ENCODE data around the gene SCFD1. TPM values are rescaled to one million over a fixed set of nuclear protein-coding genes. Genes with fewer than 3 reads are reported as not detected.

SCFD1 gene
- total and polyA plus RNA-seq, 10 of the 15 experiments (the other 5 are each of a cell fraction or from before 2014, with no cell fraction given) = 61.5 to 98.4 (median 82.5) TPM

GRCh38 chr14:30607156-30607780 is 14.9 kb upstream of the SCFD1 start:
- no peak for DNase-seq (ENCODE audit: low read depth, low spot score)
- H3K27me3 ChIP-seq (replicated peaks in 1 of 2; ENCODE audit: control insufficient read depth in 2 of 2, insufficient read depth in 2 of 2, low read length in 1 of 2) = no peaks in the 10 kb centered on the region
- H3K4me3 ChIP-seq = no peak overlapping the region
- no peaks in the 10 kb centered on the region for H4K20me1 ChIP-seq (ENCODE audit: control insufficient read depth, insufficient read depth)
- in situ Hi-C loops (cut with MboI) = no loop called here
- ChIA-PET CTCF (no interaction called here), SMC1A (ENCODE audit: uncharacterized antibody, unreplicated experiment) (interaction anchor here (0.6 to 1.1 kb wide), 2 partner anchors 11 to 16 kb away, joined by 3 read pairs; no protein-coding TSS in a partner anchor), POLR2A (no interaction called here), RAD21 (ENCODE audit: unreplicated experiment) (no interaction called here)
- no peak overlapping the region for H2AFZ ChIP-seq (ENCODE audit: control insufficient read depth, low read depth, low read length)
- H3K27ac ChIP-seq (ENCODE audit: control insufficient read depth, insufficient read depth) = no peak overlapping the region
- no peak for FAIRE-seq
- no peaks in the 10 kb centered on the region for H3K9me3 ChIP-seq (replicated peaks; ENCODE audit: control insufficient read depth, insufficient read depth, low read length)
- H3K9ac ChIP-seq (ENCODE audit: control insufficient read depth, insufficient read depth, low read length) = no peak overlapping the region
- no peaks in the 10 kb centered on the region for H3K79me2 ChIP-seq (ENCODE audit: control insufficient read depth, insufficient read depth, low read length)
- intact Hi-C loops (cut with micrococcal nuclease; ENCODE audit: unreplicated experiment) = no loop called here
- H3K4me1 ChIP-seq (ENCODE audit: control insufficient read depth, insufficient read depth, low read length) = no peaks in the 10 kb centered on the region
- peaks cover 5 to 31% of the 10 kb centered on the region in 2 experiments for H3K36me3 ChIP-seq (ENCODE audit: control insufficient read depth in 2 of 2, insufficient read depth in 2 of 2, low read length in 1 of 2)
- BruUV-seq (replicated peaks) = no TSS peak
- TF ChIP-seq ZNF217 (IDR thresholded peaks at IDR 0.05) = no peak
- TF ChIP-seq ZBTB4 (CRISPR knock-in tag; IDR thresholded peaks at IDR 0.05) = no peak
- TF ChIP-seq ZNF274 (IDR thresholded peaks at IDR 0.05; ENCODE audit: insufficient read depth, insufficient read length) = no peak
- no peak for TF ChIP-seq RUNX3 (IDR thresholded peaks at IDR 0.05; ENCODE audit: low read length)
- no peak for TF ChIP-seq SKIL (IDR thresholded peaks at IDR 0.05; ENCODE audit: low read depth, poor library complexity, severe bottlenecking)
- TF ChIP-seq BRCA1 (IDR thresholded peaks at IDR 0.05; ENCODE audit: low read depth, low read length) = no peak
- TF ChIP-seq EGR1 (IDR thresholded peaks at IDR 0.05; ENCODE audit: borderline replicate concordance in 1 of 2, low read depth in 2 of 2, low read length in 2 of 2) = no peak
- TF ChIP-seq MEF2B (IDR thresholded peaks at IDR 0.05; ENCODE audit: partially characterized antibody, poor library complexity, severe bottlenecking) = no peak
- TF ChIP-seq HDAC6 (IDR thresholded peaks at IDR 0.05; ENCODE audit: unreplicated experiment) = no peak
- no peak for TF ChIP-seq ATF7 (IDR thresholded peaks at IDR 0.05; ENCODE audit: low read depth)
- TF ChIP-seq IRF4 (IDR thresholded peaks at IDR 0.05; ENCODE audit: low read depth, low read length) = no peak
- no peak for TF ChIP-seq NFYB (IDR thresholded peaks at IDR 0.05; ENCODE audit: insufficient read depth, low read depth, low read length)
- H3K4me2 ChIP-seq (ENCODE audit: control insufficient read depth, insufficient read depth) = no peak overlapping the region
- 97% methylated on average over 1 of the region's 1 CpG for WGBS (ENCODE audit: insufficient coverage, insufficient replicate concordance, low lambda C conversion rate, missing lambda C conversion rate)
- ATAC-seq = no peak
